Dermis microvascular lymphatic vessel endothelial cell (primary cell): ENCODE measurements around the gene C1QTNF1. TPM values are rescaled to one million over a fixed set of nuclear protein-coding genes. Genes with fewer than 3 reads are reported as not detected.

Experiments used
- DNase-seq, 2 donors: peaks; one replicate each; pipeline versions ENCODE4 v3.0.0 to v3.0.0-alpha.2; 2010; ENCODE audit warnings: low read depth in 2 of 2
- total RNA-seq: library from RNA; depleted of rRNA; stranded (reverse); fragments of >200 nt; gene quantifications from 2 replicates; pipeline ENCODE4 v1.2.1, GENCODE V29; 2014

Gene C1QTNF1
- total RNA-seq, 1 donor from 2014 or later = 10.7 TPM

DNA sequence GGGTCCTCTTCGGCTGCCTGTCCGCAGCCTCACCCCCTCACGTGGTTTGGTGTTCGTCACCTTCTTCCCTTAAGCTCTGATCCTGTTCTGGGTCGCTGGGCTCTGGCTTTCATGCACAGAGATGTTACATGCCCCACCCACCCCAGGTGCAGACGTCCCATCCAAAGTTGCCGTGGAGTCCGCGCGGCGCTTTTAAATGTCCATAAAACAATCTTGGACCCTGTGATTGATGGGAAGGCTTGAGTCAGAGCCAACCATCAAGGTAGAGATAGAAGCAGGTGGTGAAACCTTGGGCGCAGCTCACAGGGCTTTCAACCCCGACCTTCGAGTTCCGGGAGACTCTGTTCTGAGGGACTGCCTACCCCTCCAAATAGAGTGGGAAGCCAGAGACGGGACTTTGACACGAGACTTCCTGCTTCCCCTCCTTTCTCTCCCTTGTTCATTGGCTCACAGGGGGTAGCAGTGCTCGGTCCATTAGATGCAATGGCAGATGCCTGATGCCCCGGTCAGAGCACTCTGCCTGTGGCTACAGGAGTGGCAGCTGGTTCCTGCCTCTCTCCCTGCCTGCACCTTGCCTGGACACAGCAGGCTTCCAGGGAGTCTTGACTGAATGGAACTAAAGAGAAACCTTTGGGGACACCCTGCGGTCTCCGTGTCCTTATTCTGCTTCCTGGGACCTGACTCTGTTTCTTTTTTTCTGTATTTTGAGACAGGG lies 54.7 kb downstream of the C1QTNF1 start:
- DNase-seq = no peak

DNA sequence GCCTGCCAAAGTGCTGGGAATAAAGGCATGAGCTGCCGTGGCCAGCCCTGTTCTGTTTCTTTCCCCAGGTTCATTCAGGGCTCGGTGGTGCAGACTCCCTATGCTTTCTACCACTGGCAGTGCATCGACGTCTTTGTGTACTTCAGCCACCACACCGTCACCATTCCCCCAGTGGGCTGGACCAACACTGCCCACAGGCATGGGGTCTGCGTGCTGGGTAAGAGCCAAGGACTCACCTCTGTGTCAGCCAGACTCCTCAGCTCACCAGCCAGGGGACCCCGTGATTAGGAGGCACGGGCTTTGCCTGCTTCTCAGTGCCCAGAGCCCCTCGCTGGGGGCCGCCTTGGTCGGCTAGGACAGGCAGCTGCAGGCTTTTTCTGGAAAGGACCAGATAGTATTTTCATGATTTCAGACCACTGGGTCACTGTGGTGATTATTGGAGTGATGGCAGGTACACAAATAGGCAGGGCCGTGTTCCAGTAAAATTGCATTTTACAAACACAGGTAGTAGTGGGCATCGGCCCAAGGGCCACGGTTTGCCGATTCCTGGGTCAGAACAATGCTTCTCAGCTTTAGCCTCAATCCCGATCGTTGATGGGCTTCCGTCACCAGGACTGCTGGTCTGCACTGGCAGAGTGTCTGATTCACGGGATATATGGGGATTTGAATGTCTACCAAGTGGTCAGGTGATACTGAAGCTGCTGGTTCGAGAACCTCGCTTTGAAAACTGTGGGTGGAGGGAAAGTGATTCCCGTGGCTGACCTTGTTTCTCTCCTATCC lies 55.6 kb downstream of the C1QTNF1 start:
- DNase-seq = no peak

DNA sequence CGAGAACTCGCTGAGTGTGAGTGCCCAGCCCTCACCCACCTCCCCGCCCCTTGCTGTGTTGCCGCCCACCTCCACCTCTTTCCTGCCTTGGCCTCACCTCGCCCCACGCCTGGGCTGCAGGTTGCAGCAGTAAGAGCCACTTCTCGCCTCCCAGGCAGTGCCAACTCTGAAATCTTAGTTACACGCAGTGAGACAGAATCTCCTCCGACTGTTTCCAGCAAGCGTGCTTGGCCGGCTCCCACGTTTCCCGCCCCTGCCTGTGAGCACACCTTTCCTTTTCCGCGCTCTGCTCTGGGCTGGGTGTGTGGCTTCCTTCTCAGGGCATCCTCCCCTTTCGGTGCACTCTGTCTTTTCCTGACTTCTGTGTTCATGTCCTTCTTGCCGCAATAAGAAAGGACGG lies 56.4 kb downstream of the C1QTNF1 start:
- DNase-seq = no peak

DNA sequence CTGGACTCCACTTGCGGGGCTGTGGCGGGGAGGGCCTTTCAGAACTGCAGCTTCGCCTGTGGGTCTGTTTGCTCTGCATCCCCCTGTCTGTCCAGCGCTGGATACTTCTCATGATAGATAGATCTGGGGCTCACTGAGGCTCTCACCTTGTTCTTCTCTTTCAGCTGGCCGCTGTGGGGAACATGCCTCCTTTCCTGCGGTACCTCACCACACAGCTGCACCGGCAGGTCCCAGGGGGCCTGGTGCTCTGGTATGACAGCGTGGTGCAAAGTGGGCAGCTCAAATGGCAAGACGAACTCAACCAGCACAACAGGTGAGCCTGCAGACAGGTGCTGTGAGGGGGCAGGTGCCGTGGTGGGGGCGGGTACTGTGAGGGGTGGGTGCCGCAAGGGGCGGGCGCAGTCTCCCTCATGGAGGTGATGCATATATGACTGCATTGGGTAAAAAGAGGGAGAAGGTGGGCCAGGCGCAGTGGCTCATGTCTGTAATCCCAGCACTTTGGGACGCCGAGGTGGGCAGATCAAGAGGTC lies 56.9 kb downstream of the C1QTNF1 start:
- no peak for DNase-seq

DNA sequence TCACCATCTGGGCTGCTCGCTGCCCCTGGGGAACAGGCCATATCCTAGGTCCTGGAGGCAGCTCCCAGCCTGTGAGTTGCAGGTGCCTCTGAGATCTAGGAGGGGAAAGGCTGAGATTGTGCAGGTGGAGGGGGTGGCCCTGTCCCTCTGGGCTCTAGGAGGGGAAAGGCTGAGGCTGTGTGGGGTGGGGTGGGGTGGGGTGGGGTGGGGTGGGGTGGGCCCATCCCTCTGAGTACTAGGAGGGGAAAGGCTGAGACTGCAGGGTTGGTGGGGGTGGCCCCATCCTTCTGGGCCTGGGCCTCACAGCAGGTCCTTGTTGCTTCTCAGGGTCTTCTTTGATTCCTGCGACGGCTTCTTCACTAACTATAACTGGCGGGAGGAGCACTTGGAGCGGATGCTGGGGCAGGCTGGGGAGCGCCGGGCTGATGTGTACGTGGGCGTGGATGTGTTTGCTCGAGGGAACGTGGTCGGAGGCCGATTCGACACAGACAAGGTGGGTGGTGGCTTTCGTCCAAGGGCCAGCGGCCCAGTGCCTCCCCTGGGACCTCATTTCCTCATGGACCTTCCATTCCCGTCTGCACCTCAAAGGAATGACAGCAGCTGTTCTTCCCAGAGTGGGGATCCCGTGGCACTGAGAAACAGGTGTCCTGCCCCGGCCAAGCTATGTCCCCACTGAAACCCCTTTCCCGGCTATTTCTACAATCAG lies 57.8 kb downstream of the C1QTNF1 start:
- no peak for DNase-seq

DNA sequence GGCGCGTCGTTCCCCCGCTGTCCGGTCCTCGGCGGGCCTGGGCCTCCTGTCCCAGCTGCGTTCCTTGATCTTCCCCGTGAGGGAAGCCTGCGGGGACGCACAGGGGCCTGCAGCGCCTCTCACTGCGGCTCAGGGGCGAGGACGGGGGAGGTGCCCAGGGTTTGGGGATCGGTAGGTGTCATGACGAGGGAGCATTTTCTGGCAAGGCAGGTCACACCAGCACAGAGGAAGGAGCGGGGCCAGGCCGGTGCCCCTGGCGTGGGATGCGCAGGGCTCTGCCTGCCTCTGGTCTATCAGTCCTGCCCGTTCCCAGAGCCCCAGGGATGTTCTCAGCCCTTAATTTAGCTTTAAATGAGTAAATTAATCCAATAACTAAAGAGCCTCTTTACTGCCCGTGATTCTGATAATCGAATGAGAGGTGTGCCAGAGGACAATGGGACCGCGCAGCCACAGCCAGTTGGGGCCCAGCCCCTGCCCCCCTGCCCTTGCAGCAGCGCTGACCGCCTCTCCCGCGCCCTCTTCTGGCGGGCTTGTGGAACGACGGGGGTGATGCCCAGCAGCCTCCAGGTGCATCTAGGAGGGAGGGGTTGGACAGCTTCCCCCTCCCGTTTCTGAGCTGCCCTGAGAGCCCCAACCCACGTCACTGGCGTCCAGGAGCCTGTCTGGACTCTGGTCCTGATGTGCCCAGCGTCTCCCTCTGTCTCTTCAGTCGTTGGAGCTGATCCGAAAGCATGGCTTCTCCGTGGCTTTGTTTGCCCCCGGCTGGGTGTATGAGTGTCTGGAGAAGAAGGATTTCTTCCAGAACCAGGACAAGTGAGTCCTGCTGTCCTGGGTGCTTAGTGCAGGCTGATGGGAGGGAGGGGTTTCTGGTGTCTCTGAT lies 58.6 kb downstream of the C1QTNF1 start:
- DNase-seq = peak; percentile 6 to 42

DNA sequence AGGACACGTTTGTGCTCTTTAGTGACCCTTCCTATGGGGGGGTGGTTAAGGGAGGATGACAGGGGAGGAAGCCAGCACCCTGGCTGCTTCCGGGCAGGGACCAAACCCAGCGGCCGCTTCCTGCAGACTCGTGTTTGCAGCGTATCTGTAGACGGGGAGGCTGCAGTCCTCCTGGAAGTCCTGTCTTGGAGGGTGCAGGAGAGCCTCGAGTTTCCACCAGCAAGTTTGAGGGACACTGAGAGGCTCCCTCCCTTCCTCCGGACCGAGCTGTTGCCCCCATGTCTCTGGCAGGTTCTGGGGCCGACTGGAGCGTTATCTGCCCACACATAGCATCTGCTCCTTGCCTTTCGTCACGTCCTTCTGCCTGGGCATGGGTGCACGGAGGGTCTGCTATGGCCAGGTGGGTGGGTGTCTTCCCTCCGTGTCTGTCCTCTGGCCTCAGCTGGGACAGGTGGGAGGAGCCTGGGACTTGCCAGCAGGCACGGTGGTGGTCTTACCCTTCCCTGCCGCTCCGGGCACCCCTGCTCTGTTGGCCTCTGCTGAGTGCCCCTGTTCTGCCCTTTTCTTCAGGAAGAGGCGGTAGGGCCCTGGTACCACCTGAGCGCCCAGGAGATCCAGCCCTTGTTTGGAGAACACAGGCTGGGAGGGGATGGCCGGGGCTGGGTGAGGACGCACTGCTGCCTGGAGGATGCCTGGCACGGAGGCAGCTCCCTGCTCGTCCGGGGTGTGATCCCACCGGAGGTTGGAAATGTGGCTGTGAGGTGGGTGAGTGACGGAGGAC lies 59.4 kb downstream of the C1QTNF1 start:
- DNase-seq = no peak

DNA sequence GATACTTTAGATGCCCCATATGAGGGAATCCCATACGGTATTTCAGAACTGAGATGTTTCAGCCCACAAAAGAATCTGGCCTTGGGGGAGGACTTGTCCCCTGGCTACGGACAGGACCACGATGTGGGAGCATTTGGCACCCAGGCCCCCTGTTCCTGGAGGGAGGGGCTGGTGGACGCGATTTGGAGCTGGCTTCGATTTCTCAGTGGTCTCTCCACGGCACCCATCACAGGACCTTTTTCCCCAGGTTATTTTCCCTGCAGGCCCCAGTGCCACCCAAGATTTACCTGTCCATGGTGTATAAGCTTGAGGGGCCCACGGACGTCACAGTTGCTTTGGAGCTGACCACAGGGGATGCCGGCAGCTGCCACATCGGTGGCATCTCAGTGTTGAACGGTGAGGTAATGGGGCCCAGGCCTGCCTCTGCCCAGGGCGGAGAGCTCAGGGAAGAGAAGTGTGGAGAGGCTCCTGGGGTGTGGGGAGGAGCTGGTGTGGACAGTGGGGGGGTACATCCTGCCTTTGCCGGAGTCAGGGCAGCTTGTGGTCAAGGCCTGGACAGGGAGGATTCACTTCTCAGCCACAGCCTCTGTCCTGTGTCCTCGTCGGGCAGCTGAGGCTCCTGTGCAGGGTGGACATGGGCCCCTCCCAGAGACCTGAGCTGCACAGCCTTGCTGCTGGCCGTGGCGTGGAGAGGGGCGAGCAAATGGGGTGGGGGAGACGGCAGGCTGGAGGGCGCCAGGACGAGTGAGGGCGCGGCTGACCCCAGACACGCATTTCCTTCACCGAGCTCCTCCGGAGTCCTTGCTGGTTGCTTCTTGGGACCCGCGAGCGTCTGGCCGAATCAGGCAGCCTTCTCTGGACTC lies 60.6 kb downstream of the C1QTNF1 start:
- DNase-seq = no peak

DNA sequence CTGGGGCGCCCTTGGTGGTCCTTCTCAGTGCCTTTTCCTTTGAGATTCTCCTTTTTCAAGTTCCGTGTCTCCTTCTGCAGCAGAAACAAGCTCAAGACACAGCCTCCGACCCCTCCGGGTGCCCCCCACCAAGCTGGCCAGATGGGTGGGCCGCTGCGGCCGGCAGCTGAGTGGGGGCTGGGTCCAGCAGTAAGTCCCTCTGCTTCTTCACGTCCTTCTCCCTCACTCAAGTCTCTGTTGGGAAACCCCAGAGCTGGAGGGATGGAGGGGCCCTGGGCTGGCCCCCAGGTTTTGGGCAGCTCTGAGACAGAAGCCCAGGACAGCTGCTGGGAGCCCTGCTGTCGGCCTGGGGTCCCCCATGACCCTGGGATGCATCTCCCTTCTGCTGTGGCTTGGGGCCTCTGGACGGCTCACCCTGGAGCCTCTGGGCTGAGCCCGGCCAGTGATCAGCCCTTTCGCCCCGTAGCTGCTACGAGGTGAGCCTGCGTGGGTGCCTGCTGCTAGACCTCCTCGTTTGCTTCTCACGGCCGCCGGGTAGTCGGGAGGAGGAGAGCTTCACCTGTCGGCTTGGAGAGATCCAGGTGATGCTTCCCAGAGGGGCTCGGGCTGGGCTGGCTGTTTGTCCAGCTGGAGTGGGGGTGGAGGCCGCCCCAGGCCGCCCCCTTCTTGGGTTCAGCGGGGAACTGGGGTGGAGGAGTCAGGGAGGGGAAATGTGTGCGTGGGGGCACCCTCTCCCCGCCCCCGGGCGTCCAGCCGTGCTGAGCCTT lies 61.4 kb downstream of the C1QTNF1 start:
- DNase-seq = no peak

DNA sequence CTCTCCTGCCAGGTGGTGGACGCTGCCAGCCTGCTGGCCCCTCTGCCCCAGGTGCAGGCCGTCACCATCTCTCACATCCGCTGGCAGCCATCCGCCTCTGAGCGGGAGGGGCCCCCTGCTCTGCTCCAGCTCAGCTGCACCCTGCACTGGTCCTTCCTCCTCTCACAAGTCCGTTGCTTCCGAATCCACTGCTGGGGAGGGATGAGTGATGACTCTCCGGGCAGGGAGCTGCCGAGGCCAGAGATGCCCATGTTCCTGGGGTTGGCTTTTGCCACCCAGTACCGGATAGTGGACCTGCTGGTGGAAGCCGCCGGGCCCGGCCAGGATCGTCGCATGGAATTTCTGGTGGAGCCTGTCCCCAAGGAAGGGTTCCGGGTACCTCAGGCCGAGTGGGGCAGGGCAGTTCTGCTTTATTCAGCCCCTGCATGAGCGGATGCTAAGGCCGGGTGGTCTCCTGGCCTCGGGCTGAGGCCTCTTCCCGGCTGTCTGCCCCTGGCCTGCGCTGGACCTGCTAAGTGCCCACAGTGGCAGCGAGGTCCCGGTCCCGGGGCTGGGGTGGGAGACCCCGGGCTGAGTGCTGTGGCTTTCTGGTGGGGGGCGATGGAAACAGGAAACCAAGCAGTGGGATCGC lies 62.1 kb downstream of the C1QTNF1 start:
- no peak for DNase-seq

DNA sequence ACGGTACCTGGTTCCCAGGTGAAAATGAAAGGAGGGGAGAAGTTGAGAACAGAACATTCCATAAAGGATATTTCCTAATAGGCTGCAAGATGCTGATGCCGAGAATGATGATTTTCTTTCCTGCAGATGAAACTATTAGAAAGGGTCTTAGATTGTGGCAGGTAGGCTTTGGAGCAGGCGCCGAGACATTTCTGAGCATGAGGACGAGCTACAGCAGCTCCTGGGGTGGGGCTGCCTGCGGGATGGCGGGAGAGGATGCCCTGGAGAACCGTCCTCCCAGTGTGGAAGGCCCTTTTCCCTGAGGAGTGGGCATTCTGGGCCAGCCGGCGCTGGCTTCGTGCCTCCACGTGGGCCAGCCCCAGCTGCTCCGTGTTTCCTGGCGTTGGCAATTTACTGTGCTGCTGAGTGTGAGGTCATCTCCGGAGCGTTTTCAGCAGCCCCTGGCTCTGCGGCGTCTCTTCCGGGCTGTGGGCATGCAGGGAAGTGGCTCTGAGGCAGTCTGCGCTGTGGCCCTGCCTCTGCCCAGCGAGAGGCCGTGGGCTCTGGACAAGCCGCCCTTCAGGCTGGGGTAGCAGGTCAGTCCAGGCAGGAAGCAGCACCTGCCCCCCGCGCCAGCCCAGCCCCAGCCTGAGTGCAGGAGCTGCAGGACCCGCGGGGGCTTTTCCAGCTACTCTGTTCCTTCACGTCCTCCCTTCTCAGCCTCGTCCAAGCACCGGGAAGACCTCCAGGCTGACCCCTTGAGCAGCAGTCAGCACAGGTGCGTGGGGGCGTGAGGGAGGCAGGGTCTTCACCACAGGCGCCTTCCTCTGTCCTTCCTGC lies 62.8 kb downstream of the C1QTNF1 start:
- DNase-seq = peak; percentile 7 to 20

DNA sequence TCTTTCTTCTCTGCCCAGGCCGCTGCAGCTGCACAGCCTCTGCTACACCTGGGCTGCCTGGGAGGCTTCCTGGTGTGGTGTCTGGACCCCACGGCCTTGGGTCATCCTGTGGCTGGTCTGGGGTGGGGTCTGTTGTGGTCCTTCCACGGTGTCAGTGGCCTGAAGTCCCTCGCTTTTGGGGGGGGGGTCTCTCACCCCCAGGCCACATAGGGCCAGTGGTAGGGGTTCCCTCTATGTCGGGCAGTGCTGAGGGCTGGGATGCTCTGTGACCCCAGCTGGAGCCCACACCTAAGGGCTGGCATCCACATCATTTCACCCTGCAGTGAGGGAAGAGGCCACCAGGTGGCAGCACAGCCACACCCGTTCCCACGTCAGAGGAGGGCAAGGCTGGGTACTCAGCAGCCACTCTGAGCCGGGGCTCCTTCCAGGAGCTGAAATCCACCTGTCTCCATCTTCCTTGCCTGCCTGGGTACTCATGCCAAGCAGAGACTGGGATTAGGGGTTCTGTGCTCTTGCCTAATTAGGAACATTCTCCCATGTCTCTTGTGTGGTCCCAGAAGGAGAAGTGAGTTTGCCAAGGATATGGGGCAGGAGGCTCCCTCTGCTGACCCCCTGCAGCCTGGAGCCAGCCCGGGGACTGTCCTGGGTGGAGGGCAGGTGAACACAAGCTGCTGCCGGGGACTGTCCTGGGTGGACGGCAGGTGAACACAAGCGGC lies 63.6 kb downstream of the C1QTNF1 start:
- DNase-seq = peak; percentile 7 to 43

DNA sequence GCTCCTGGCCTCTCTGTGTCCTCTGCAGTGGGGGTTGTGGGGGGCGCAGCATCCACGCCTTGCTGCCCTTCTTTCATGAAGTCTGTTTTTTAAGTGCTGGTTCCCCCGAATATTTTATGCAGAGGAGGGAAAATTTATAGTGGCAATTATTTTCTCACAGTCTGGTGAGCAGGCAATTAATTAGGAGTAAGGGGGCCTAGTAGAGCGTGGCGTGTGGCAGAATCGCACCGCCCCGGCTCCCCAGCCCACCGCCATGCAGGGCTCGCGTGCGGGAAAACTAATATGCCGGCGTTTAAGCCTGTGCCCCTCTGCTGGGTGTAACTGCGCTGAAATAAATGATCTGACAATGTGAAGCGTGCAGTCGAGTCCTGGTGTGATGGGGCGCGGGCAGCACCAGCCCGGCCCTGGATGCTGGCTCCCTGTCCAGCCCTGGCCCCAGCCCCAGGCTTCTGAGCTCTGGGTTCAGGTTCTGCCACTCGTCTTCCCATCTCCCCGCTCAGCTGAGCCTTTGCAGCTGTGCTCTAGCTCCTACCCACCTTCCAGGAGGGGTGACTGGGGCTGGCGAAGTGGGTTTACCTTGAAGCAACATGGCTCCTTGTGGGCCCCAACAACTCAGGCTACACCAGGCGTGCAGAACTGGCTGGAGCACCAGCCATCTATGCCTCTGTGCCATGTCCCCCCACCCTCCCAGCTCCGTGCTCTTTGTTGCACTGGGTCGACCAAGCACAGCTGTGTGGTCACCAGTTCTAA lies 64.5 kb downstream of the C1QTNF1 start:
- DNase-seq = no peak

DNA sequence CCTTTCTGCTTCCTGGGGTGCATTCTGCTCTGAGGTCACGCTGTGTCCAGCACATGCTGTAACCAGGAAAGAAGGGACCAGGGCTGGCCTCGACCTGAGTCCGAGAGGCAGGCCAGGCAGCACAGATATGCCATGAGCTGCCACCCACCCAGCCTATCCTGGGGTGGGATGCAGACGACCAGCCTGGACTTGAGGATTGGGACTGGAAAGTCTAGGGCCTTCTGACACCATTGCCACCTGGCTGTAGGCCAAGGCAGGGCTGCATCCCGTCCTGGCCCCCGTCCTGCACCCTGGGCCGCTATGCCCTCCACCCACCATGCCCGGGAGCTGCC lies 65.0 kb downstream of the C1QTNF1 start:
- no peak for DNase-seq

DNA sequence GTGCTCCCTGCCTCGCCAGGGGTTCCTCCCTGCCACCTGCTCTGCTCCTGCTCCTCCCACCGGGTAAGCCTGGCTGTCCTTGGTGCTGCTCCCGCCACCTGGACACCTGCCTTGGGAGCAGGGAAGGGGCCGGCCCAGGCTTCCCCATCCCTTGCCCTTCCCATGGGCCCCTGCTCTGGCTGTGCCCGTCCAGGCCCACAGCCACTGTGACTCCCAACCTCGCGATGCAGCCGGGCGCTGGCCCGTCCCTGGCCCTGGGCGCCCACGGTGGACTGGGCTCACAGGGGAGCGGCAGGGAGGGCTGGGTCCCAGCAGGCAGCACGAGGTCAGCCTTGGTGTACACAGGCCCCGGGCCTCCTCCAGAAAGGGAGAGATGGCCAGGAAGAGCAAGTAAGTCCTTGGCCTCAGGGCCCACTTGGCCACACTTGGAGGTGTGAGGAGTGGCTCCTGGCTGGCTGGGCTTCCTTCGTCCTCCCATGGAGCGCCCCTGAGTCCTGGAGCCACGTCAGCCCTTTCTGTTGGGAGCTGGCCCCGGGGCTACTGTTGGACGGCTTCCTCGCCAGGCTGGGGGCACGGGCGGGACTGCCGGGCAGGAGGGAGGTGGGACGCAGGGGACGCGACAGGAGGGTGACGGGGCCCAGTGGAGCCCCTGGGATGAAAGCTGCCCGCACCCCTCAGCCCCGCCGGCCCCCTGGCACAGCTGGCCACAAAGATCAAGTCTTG lies 65.9 kb downstream of the C1QTNF1 start:
- no peak for DNase-seq
